ENCODE measurements around the gene IL18RAP. TPM values are rescaled to one million over a fixed set of nuclear protein-coding genes. Genes with fewer than 3 reads are reported as not detected.

IL18RAP gene
- total and polyA plus RNA-seq, 2 experiments from 2014 or later: not detected

GRCh38 chr2:102386867-102387541, 36.0 kb upstream of the IL18RAP start:
- no peak overlapping the region for H3K4me3 Mint-ChIP-seq
- no peaks in the 10 kb centered on the region for H3K27me3 Mint-ChIP-seq (ENCODE audit: insufficient read depth, low read depth, poor library complexity)
- Histone ChIP-seq H2AFZ (no peak overlapping the region), H3K4me1 (ENCODE audit: insufficient read depth) (no peaks in the 10 kb centered on the region), H3F3A (replicated peaks; ENCODE audit: low read depth) (no peaks in the 10 kb centered on the region), H3K4me2 (no peak overlapping the region), H3K9me2 (ENCODE audit: insufficient read depth) (0 out of 2 replicates have a peak, but pooled peaks cover 3% of the 10 kb centered on the region), H3K36me3 (ENCODE audit: insufficient read depth) (no peaks in the 10 kb centered on the region), H3K79me2 (replicated peaks; ENCODE audit: insufficient read depth) (no peaks in the 10 kb centered on the region), H3K4me3 (no peak overlapping the region), H3K27me3 (ENCODE audit: insufficient read depth) (no peaks in the 10 kb centered on the region), H4K20me1 (replicated peaks; ENCODE audit: insufficient read depth) (no peaks in the 10 kb centered on the region), H3K27ac (ENCODE audit: low read depth) (no peak overlapping the region)
- H3K36me3 Mint-ChIP-seq (ENCODE audit: low read depth): peaks cover 8% of the 10 kb centered on the region
- TF ChIP-seq NANOG (IDR thresholded peaks at IDR 0.05; ENCODE audit: borderline replicate concordance) (no peak), STAT1 (IDR thresholded peaks at IDR 0.05; ENCODE audit: unreplicated experiment) (no peak), ZNF114 (CRISPR knock-in tag; IDR thresholded peaks at IDR 0.05) (no peak), EZH2phosphoT487 (IDR thresholded peaks at IDR 0.05; ENCODE audit: unreplicated experiment) (no peak), ZNF331 (CRISPR knock-in tag; IDR thresholded peaks at IDR 0.05; ENCODE audit: low read depth) (no peak), CTCF (conservative IDR thresholded peaks at IDR 0.05; ENCODE audit: low read depth in 2 of 2) (no peak), EZH2 (IDR thresholded peaks at IDR 0.05; ENCODE audit: low read depth, unreplicated experiment) (no peak), JUNB (IDR thresholded peaks at IDR 0.05; ENCODE audit: unreplicated experiment) (no peak), POLR2AphosphoS5 (IDR thresholded peaks at IDR 0.05; ENCODE audit: low read depth) (no peak), ETS1 (IDR thresholded peaks at IDR 0.05) (no peak), CREB1 (CRISPR knock-in tag; IDR thresholded peaks at IDR 0.05; ENCODE audit: low read depth) (no peak), REST (IDR thresholded peaks at IDR 0.05; ENCODE audit: unreplicated experiment) (no peak), ZNF462 (CRISPR knock-in tag; IDR thresholded peaks at IDR 0.05) (no peak)
- H3K27ac Mint-ChIP-seq: no peak overlapping the region
- ATAC-seq (no peak), DNase-seq (ENCODE audit: low spot score) (no peak)
- H3K4me1 Mint-ChIP-seq: no peaks in the 10 kb centered on the region
- H3K9me3 Mint-ChIP-seq: peaks cover 26% of the 10 kb centered on the region

Measured in GM23338 (cell line).